SK-N-SH treated with all-trans-retinoic acid at 6 μM for 48 hours (cell line): ENCODE measurements around the gene EXD3.

Source experiments
- ARNTL ChIP-seq: fragments of 450-650 bp; formaldehyde crosslinking; IDR thresholded peaks from 2 replicates; pipeline ENCODE4 v1.5.0; 2020; ENCODE audit warnings: low read depth, mild to moderate bottlenecking, moderate library complexity, borderline replicate concordance
- CREB5 ChIP-seq: fragments of 250-450 bp; sonication (Bioruptor Pico); IDR thresholded peaks from 2 replicates; pipeline ENCODE4 v1.5.1; 2020; ENCODE audit warnings: low read depth, mild to moderate bottlenecking, moderate library complexity
- PATZ1 ChIP-seq: fragments of 250-450 bp; sonication (Bioruptor Pico); IDR thresholded peaks from 2 replicates; pipeline ENCODE4 v1.8.0; 2020; ENCODE audit warnings: mild to moderate bottlenecking, moderate library complexity, borderline replicate concordance
- RARB ChIP-seq: fragments of 250-450 bp; sonication (Bioruptor Pico); IDR thresholded peaks from 2 replicates; pipeline ENCODE4 v1.8.0; 2021; ENCODE audit warnings: mild to moderate bottlenecking, moderate library complexity
- TSHZ2 ChIP-seq: fragments of 250-450 bp; sonication (Bioruptor Pico); IDR thresholded peaks from 2 replicates; pipeline ENCODE4 v1.5.0; 2020; ENCODE audit warnings: mild to moderate bottlenecking, moderate library complexity
- ZC3H10 ChIP-seq: fragments of 250-450 bp; sonication (Bioruptor Pico); IDR thresholded peaks from 2 replicates; pipeline ENCODE4 v1.5.1; 2021; ENCODE audit warnings: mild to moderate bottlenecking, moderate library complexity

- TF ChIP-seq CREB5 (no peak), PATZ1 (CRISPR knock-in tag) (no peak), ZC3H10 (CRISPR knock-in tag) (no peak), ARNTL (CRISPR knock-in tag) (no peak), TSHZ2 (CRISPR knock-in tag) (no peak), RARB (CRISPR knock-in tag) (no peak)
Measured at GRCh38 chr9:137299938-137300337, 123.0 kb downstream of the EXD3 start.
